Activated CD4-positive, alpha-beta T cell treated with anti-CD3 and anti-CD28 coated beads, Interleukin-2, amount 50 U/mL, for 4 hours (primary cell): ENCODE measurements around the gene CAMK2B.
"Not testable (repeated sequence)": the region's sequence is repeated elsewhere in the genome, so short reads cannot be mapped to it uniquely, and the experiment has no call there.

Source experiments
- DNase-seq, 2 experiments: peaks; one replicate each; pipeline ENCODE4 v3.0.0-alpha.2; 2020

CAMK2B gene

DNA sequence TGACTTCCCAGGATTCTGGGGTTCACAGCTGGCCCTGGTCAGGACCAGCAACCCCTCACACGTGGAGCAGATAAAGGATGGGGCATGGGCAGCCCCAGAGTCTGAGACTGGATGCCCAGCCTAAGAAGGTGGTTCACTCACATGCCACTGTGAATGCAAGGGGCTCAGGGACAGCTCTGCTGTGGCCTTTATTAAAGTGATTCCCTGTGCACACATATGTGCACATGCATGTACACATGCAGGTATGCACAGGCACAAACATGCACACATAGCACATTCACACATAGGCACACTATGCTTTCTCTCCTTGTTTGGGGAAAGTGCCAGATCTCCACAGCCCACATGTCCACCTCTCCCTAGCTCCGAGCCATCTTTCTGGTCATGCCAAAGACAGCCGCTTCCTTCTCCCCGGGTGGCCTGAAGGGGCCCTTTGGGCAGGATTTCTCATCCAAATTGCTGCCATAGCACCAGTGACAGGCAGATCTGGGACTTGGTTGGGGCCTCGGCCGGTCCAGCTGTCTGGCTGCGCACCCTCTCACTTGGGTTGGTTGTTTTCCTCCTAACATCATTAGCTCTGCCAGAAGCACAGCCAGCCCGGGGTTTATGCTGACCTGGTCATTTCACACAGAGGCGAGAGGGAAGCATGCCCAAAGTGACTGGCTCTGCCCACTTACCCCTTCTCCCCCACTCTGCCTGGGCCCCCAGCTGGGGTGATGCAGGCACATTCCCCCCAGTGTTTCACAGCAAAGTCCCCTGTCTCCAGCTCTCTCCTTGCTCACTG lies 137.6 kb downstream of the CAMK2B start:
- DNase-seq: no peak

DNA sequence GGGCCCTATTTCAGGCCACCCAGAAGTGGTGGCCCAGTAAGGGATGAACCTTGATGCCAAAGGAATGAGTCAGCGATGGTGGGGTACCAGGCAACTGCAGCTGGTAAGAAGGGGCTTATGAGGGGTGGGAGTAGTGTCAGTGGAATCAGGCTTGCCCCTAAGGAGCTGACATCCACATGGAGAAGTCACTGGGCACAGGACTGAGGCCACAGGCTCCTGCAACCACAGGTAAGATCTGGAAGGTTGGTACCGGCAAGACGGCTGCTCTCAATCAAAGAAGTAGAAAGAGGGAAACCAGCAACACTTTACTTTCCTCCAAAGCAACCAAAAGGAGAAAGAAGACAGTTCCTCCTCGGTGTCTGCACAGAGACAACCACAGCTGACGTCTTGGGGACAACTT lies 138.7 kb downstream of the CAMK2B start:
- no peak for DNase-seq

- DNase-seq: no peak
These were observed 139.7 kb downstream of the CAMK2B start for GRCh38 chr7:44185729-44186128.

- no peak for DNase-seq
These were observed 140.4 kb downstream of the CAMK2B start for GRCh38 chr7:44184873-44185446.

- DNase-seq: no peak
These were observed 141.1 kb downstream of the CAMK2B start for GRCh38 chr7:44184206-44184872.

DNA sequence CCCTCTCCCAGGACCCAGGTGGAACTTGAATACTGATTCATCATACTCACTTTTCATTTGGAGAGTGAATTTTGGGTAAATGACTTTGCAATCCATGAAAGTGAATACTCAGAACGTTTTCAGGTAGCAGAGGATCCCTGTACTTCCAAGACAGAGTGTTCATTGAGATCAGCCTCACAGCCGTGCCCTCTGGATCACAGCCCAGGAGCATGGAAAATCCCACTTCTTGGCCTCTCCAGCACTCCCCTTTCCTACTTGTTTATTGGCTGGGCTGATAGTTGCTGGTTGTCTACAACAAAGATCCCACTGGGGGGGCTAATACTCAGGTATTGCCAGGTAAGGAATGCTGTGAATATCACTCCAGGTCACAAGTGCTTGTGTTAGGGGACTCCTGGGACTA lies 142.0 kb downstream of the CAMK2B start:
- no peak for DNase-seq

DNA sequence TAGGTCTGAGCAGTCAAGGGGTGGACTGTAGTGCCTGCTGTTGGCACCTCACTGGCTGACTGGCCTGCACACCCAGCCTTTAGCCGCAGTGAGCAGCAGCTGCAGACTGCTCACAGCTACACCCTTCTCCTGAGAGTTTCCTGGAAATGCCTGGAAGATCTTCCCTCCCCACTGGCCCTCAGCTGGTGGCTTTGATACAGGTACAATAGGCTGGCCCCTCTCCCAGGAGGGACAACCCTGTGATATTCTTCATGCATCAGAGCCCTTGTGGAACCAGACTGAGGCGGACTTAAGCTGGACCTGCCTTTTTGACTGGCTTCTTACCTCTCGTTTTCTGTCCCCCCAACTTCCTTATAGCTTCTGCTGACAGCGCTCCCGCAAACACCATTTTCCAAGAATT lies 142.6 kb downstream of the CAMK2B start:
- DNase-seq: no peak

- DNase-seq: no peak
These were observed 144.8 kb downstream of the CAMK2B start for GRCh38 chr7:44180631-44181030.

DNA sequence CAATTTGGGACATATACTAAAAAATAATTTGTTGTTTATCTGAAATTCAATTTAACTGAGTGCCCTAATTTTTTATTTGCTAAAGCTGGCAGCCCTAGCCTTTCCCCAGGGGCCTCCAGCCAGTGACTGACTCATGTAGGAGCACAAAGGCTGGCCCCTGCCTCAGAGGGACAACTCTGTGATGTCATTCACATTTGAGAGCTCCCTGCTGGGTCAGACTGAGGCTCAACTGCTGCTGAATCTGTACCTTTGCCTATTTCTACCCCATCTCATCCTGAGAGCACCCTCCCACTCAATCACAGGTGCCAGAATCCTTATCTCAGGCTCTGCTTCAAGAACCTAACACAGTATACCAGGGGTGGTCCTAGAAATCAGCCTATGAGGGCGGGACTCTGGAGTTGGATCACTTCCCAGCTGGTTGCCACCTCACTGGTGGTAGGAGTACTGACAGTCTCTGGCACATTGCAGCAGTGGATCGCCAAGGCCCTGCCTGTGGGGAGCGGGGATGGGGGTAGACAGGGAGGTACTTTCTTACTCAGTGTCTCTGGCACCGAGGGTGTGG lies 147.7 kb downstream of the CAMK2B start:
- no peak for DNase-seq

GRCh38 chr7:44176486-44176885 lies 148.9 kb downstream of the CAMK2B start:
- DNase-seq: no peak

DNA sequence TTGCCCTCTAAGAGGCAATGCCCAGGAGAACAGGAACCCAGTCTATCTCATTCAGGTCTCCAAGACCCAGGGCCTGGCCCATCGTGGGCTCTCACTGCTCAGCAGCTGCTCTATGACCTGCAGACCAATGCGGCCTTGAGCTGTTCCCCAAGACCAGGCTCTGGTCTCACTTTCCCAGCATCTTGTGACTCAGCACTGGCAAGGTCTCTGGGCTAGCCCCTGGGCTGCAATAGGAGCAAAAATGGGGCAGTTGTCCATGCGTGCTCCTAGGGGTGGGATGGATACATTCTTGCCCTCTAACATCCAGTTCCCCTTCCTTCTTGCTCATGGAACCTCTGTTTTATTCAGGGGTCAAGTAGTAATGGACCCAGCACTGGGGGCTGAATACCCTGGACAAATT lies 149.7 kb downstream of the CAMK2B start:
- DNase-seq: no peak

- DNase-seq: not testable (repeated sequence)
These were observed 150.8 kb downstream of the CAMK2B start for GRCh38 chr7:44174694-44174948.

- DNase-seq: no peak
These were observed 151.3 kb downstream of the CAMK2B start for GRCh38 chr7:44173911-44174693.

GRCh38 chr7:44172803-44173424 lies 152.5 kb downstream of the CAMK2B start:
- no peak for DNase-seq

DNA sequence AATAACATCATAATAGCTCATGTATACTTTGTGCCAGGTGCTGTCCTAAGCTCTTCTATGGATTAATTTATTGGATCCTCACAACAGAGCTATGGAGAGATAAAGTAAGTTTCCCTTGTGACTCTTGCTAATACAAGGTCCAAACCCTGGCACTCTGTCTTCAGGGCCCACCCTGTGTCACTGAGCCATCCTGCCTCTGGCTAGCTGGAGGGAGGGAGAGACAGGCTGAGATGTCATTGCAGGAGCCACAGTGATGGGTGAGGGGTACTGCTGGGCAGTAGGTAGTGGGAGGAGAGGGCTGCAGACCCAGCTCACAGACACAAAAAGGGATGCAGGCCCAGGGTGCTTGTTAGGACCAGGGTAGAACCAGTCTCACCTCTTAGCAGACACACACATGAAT lies 153.0 kb downstream of the CAMK2B start:
- no peak for DNase-seq

DNA sequence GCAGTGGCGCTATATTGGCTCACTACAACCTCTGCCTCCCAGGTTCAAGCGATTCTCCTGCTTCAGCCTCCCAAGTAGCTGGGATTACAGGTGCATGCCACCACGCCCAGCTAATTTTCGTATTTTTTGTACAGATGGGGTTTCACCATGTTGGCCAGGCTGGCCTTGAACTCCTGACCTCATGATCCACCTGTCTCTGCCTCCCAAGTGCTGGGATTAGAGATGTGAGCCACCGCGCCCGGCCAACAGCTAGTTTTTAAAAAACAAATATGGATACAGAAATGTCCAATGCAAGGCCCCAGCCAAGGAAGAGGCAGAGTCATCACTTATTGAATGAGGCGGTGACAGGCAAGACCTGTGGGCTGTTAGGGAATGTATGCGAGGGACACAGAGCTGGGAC lies 153.5 kb downstream of the CAMK2B start:
- not testable (repeated sequence) for DNase-seq

DNA sequence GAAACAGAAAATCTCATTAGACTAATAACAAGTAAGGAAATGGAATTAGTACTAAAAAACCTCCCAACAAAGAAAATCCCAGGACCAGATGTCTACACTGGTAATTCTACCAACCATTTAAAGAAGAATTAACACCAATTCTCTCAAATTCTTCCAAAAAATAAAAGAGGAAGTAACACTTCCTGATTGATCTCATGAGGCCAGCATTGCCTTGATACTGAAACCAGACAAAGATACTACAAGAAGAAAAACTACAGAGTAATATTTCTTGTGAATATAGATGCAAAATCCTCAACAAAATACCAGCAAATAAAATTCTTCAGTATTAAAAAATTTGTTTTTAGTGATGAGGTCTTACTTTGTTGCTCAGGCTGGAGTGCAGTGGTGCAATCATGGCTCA lies 157.5 kb downstream of the CAMK2B start:
- DNase-seq: no peak
